BJ (cell line): ENCODE results near the gene TCFL5. TPM values are rescaled to one million over a fixed set of nuclear protein-coding genes. Genes with fewer than 3 reads are reported as not detected.

ENCODE experiments used
- CTCF ChIA-PET: fragments of 350-600 bp; formaldehyde crosslinking; extraction: SDS; loops from one replicate; lab custom pipeline; 2021; ENCODE audit warnings: antibody characterized with exemption, inconsistent platforms; lab: Yijun Ruan, JAX
- POLR2A ChIA-PET: fragments of 300-600 bp; sonication (Branson Sonifier 250); formaldehyde crosslinking; extraction: SDS; loops from one replicate; lab custom pipeline; 2021; ENCODE audit warnings: antibody characterized with exemption; lab: Charles Lee
- DNase-seq: peaks from one replicate; pipeline ENCODE4 v3.0.0-alpha.2; 2011; ENCODE audit warnings: low read depth
- H3K27me3 ChIP-seq: 2 replicates; pipeline ENCODE4 v1.6.0; 2011; ENCODE audit warnings: low read length; ENCODE audit not compliant: control insufficient read depth, insufficient read depth
- H3K36me3 ChIP-seq: 2 replicates; pipeline ENCODE4 v1.5.1; 2011; ENCODE audit warnings: low read length; ENCODE audit not compliant: control insufficient read depth, insufficient read depth
- H3K4me3 ChIP-seq: 2 replicates; pipeline ENCODE4 v1.5.1; 2011; ENCODE audit warnings: low read depth, mild to moderate bottlenecking, control low read depth, low read length
- polyA plus RNA-seq: library from polyadenylated mRNA; depleted of rRNA; stranded (reverse); fragments of >200 nt; gene quantifications from 2 replicates; pipeline ENCODE4 v1.2.3, GENCODE V29; 2011
- TF ChIP-seq, protein P1 (sequence below): IDR thresholded peaks from 2 replicates; pipeline ENCODE4 v1.5.1; 2011; ENCODE audit warnings: low read depth, mild to moderate bottlenecking, control low read depth, inconsistent platforms, low read length, moderate library complexity; ENCODE audit not compliant: insufficient read depth

TCFL5 gene
- polyA plus RNA-seq, 1 experiment = 8.5 TPM

DNA sequence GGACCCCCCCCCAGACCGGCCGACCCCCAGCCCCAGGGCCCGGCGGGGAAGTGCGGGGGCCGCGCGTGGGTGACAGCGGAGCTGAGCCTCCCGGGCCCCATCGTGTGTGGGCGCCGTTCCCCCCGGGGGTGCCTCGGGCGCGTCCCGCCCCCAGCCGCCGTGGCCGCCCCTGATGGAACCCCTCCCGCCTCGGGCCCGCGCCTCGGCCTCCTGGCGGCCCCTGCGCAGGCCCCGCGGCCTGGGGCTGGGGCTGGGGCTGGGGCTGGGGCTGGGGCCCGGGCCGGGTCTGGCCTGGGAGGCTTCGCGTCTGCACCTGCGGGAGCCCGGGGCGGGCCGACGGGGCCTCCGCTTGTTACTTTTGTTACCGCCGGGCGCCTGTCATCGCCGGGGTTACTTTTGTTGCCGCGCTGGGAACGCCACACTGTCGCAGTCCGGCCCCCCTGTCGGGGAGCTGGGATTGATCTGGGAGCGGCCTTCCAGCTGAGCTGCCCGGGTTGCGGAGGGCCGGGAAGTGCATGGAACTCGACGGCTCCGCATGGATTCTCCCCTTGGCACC is 56.4 kb downstream of the TCFL5 start:
- H3K4me3 ChIP-seq = peak overlapping the region; percentile 93
- peaks cover 29% of the 10 kb centered on the region for H3K36me3 ChIP-seq
- TF ChIP-seq, protein P1, sequence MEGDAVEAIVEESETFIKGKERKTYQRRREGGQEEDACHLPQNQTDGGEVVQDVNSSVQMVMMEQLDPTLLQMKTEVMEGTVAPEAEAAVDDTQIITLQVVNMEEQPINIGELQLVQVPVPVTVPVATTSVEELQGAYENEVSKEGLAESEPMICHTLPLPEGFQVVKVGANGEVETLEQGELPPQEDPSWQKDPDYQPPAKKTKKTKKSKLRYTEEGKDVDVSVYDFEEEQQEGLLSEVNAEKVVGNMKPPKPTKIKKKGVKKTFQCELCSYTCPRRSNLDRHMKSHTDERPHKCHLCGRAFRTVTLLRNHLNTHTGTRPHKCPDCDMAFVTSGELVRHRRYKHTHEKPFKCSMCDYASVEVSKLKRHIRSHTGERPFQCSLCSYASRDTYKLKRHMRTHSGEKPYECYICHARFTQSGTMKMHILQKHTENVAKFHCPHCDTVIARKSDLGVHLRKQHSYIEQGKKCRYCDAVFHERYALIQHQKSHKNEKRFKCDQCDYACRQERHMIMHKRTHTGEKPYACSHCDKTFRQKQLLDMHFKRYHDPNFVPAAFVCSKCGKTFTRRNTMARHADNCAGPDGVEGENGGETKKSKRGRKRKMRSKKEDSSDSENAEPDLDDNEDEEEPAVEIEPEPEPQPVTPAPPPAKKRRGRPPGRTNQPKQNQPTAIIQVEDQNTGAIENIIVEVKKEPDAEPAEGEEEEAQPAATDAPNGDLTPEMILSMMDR = no peak
- ChIA-PET POLR2A (no interaction called here), CTCF (interaction anchor here (1.2 to 1.4 kb wide), 3 partner anchors 10 to 137 kb away, joined by 3 to 5 read pairs (median 3); no protein-coding TSS in a partner anchor)
- no peaks in the 10 kb centered on the region for H3K27me3 ChIP-seq
- DNase-seq = no peak

DNA sequence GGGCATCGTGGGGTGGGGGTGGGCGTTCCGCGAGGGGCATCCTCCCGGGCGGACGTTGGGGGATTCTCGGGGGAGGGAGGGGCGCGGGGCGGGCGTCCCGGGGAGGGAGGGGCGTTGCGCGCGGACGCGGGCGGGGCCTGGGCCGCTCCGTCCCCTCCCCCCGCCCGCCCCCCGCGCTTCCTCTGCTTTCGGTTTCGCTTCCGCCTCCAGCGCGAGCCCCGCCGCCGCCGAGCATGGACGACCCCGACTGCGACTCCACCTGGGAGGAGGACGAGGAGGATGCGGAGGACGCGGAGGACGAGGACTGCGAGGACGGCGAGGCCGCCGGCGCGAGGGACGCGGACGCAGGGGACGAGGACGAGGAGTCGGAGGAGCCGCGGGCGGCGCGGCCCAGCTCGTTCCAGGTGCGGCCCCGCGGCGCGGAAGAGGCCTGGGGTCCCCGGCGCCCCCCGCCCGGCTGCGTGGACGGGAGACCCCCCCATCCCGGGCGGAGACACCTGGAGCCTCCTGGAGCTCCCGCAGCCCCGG is 56.9 kb downstream of the TCFL5 start, which contains the start of gene OGFR:
Gene OGFR (plus strand): TSS at position 209 of the 528 bp plus-strand sequence. CDS start 25 bp downstream, at position 234.
- Histone ChIP-seq H3K27me3 (no peaks in the 10 kb centered on the region), H3K36me3 (peaks cover 26% of the 10 kb centered on the region), H3K4me3 (peak within 1 kb of the TSS; percentile 93)
- ChIA-PET CTCF (interaction anchor here (1.2 to 1.3 kb wide), 2 partner anchors 11 to 137 kb away, joined by 3 read pairs; no protein-coding TSS in a partner anchor), POLR2A (no interaction called here)
- TF ChIP-seq, protein P1 = no peak
- DNase-seq = no peak

DNA sequence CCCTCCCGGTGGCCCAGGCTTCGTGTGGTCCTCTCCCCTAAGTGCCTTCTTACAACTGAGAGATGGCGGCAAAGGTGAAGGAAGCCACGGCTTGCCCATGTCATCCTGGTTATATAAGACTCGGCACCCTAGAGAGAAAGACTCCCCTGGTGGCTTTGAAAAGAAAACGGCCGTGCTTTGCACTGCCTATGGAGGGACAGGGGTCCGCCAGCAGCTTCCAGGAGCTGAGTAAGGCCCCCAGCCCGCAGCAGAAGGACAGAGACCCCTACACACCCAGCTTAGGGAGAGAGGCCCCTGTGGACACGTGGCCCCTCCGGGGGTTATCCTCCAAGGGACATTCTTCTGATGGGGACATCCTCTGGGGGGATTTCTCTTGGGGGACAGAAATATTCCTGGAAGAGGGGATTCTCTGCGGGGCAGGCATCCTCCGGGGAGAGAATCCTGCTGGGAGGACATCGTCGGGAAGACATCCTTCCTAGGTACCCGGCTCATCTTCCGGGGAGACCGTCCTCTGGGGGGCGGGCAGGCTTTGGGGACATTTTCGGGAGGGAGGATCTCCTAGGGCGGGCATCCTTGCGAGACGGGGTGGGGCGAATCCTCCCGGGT is 57.5 kb downstream of the TCFL5 start:
- DNase-seq = no peak
- POLR2A ChIA-PET = no interaction called here
- CTCF ChIA-PET = interaction anchor here (0.6 to 1.3 kb wide), 3 partner anchors 11 to 253 kb away, joined by 3 read pairs; no protein-coding TSS in a partner anchor
- Histone ChIP-seq H3K4me3 (peak overlapping the region; percentile 93), H3K36me3 (peaks cover 26% of the 10 kb centered on the region), H3K27me3 (no peaks in the 10 kb centered on the region)
- TF ChIP-seq, protein P1 = peak; percentile 26

DNA sequence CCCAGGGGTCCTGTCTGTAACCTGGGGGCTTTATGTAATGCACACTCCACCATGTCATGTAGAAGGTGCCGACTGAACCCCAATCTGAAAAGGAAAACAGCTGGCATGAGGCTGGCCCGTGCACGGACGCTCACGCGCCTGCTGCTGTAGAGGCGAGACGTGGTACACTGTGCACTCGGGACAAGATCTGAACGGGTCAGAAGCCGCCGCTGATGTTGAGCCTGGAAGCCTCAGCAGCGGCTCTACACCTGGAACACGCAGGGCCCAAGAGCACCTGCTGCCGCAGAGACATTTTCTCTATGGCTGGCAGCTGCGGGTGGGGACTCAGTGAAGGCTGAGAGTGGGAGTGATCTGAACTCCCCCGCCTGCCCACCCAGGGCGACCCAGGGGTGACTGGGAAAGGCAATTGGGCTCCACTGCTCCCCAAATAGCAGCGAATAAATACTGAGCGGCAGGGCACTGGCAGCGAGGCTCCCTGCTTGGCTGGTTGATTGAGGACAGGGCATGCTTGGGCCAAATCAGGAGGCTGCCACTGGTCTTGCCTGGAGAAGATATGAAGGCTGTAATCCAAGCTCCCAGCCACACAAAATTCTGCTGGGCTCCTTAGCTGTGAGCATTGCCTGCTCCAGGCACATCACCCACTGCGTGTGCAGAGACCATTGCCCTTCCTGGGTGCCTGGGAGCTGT is 59.5 kb downstream of the TCFL5 start:
- POLR2A ChIA-PET = interaction anchor here (0.5 kb wide), 1 partner anchor 8 kb away, joined by 3 read pairs; no protein-coding TSS in a partner anchor
- CTCF ChIA-PET = interaction anchor here (1.0 kb wide), 1 partner anchor 11 kb away, joined by 3 read pairs; no protein-coding TSS in a partner anchor
- TF ChIP-seq, protein P1 = no peak
- H3K27me3 ChIP-seq = no peaks in the 10 kb centered on the region
- DNase-seq = no peak
- peaks cover 23% of the 10 kb centered on the region for H3K36me3 ChIP-seq
- H3K4me3 ChIP-seq = no peak overlapping the region
